ENCODE measurements around the gene GIMAP5.

DNA sequence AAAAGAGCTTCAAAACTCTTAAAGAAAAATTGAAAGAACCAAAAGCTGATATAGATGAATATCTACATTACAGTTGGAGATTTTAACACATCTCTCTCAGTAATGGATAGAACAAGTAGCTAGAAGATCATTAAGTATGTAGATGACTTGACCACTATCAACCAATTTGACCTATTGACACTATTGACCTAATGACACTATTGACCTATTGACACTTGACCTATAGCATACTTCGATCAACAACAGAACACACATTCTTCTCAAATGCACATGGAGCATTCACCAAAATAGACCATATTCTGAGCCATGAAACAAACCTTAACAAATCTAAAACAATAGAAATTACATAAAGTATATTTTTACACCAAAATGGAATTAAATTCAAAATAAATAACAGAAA, 22.3 kb downstream of the GIMAP5 start:
- TF ChIP-seq EZH2 (IDR thresholded peaks at IDR 0.05; ENCODE audit: borderline replicate concordance, low read depth, low read length, severe bottlenecking) (no peak), POLR2A (IDR thresholded peaks at IDR 0.05; ENCODE audit: low read depth, low read length) (no peak), MYC (IDR thresholded peaks at IDR 0.05; ENCODE audit: low read depth, low read length) (no peak), POLR2AphosphoS5 (IDR thresholded peaks at IDR 0.05; ENCODE audit: insufficient read depth, low read depth, low read length) (no peak)
- TF ChIP-seq, protein P1, sequence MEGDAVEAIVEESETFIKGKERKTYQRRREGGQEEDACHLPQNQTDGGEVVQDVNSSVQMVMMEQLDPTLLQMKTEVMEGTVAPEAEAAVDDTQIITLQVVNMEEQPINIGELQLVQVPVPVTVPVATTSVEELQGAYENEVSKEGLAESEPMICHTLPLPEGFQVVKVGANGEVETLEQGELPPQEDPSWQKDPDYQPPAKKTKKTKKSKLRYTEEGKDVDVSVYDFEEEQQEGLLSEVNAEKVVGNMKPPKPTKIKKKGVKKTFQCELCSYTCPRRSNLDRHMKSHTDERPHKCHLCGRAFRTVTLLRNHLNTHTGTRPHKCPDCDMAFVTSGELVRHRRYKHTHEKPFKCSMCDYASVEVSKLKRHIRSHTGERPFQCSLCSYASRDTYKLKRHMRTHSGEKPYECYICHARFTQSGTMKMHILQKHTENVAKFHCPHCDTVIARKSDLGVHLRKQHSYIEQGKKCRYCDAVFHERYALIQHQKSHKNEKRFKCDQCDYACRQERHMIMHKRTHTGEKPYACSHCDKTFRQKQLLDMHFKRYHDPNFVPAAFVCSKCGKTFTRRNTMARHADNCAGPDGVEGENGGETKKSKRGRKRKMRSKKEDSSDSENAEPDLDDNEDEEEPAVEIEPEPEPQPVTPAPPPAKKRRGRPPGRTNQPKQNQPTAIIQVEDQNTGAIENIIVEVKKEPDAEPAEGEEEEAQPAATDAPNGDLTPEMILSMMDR (IDR thresholded peaks at IDR 0.05; ENCODE audit: extremely low read depth in 1 of 2, insufficient read depth in 1 of 2, low read depth in 1 of 2, low read length in 2 of 2) = no peak

All from endothelial cell of umbilical vein (primary cell).